PC-3 (cell line): ENCODE measurements around the gene PEPD. TPM values are rescaled to one million over a fixed set of nuclear protein-coding genes. Genes with fewer than 3 reads are reported as not detected.

Source experiments
- ATAC-seq: fragments of 200-7000 bp; cut with Tn5 transposase; 2 replicates; pipeline ENCODE4 v1.9.1; 2020; ENCODE audit warnings: mild to moderate bottlenecking, moderate library complexity
- BruUV-seq: library from RNA; stranded (reverse); fragments of 400-500 nt; replicated peaks from 2 replicates; lab custom pipeline; 2021; lab: Mats Ljungman, UMichigan
- CTCF ChIA-PET: fragments of 300-600 bp; sonication (Branson Sonifier 250); formaldehyde crosslinking; loops from one replicate; lab custom pipeline; 2022; ENCODE audit warnings: antibody characterized with exemption; lab: Charles Lee
- POLR2A ChIA-PET: fragments of 300-600 bp; sonication (Branson Sonifier 250); formaldehyde crosslinking; loops from one replicate; lab custom pipeline; 2022; ENCODE audit warnings: antibody characterized with exemption; ENCODE audit not compliant: unreplicated experiment; lab: Charles Lee
- DNase-seq: peaks from one replicate; pipeline ENCODE4 v3.0.0-alpha.2; 2015
- H2AFZ ChIP-seq: fragments of 300-600 bp; sonication (generic); 2 replicates; pipeline ENCODE4 v1.6.0; 2016; ENCODE audit warnings: antibody characterized with exemption, low read length
- H3F3A ChIP-seq: fragments of 300-600 bp; sonication (generic); one replicate; pipeline ENCODE4 v1.6.0; 2017; ENCODE audit warnings: antibody characterized with exemption, low read length, control low read depth, mild to moderate bottlenecking; ENCODE audit not compliant: unreplicated experiment
- H3K27ac ChIP-seq: fragments of 300-600 bp; sonication (generic); 2 replicates; pipeline ENCODE4 v1.5.1; 2016; ENCODE audit warnings: mild to moderate bottlenecking, low read length
- H3K27me3 ChIP-seq: fragments of 300-600 bp; sonication (generic); 2 replicates; pipeline ENCODE4 v1.6.1; 2016; ENCODE audit warnings: low read length, mixed read lengths
- H3K36me3 ChIP-seq: fragments of 300-600 bp; sonication (generic); 2 replicates; pipeline ENCODE4 v1.6.1; 2016; ENCODE audit warnings: low read depth, mixed run types, low read length, mixed read lengths
- H3K4me1 ChIP-seq: fragments of 300-600 bp; sonication (generic); 2 replicates; pipeline ENCODE4 v1.5.1; 2016; ENCODE audit warnings: low read length; ENCODE audit not compliant: insufficient read depth
- H3K4me2 ChIP-seq: fragments of 300-600 bp; sonication (generic); 2 replicates; pipeline ENCODE4 v1.6.0; 2016; ENCODE audit warnings: low read length
- H3K4me3 ChIP-seq: fragments of 300-600 bp; sonication (generic); 2 replicates; pipeline ENCODE4 v1.5.1; 2016; ENCODE audit warnings: mild to moderate bottlenecking, low read length, mixed read lengths
- H3K79me2 ChIP-seq: fragments of 300-600 bp; sonication (generic); 2 replicates; pipeline ENCODE4 v1.6.1; 2017; ENCODE audit warnings: low read length, mixed read lengths
- H3K9ac ChIP-seq: fragments of 300-600 bp; sonication (generic); 2 replicates; pipeline ENCODE4 v1.6.0; 2016; ENCODE audit warnings: mild to moderate bottlenecking, low read length
- H3K9me2 ChIP-seq: fragments of 300-600 bp; sonication (generic); replicated peaks from 2 replicates; pipeline ENCODE4 v1.6.1; 2016; ENCODE audit warnings: mixed run types, low read length, mixed read lengths
- H3K9me3 ChIP-seq: fragments of 300-600 bp; sonication (generic); 2 replicates; pipeline ENCODE4 v1.6.1; 2016; ENCODE audit warnings: low read length, mixed read lengths
- H4K20me1 ChIP-seq: fragments of 300-600 bp; sonication (generic); 2 replicates; pipeline ENCODE4 v1.6.1; 2016; ENCODE audit warnings: low read length, mixed read lengths
- EZH2 ChIP-seq: fragments of 300-600 bp; sonication (generic); IDR thresholded peaks from one replicate; pipeline ENCODE4 v1.6.1; 2017; ENCODE audit warnings: antibody characterized with exemption, mild to moderate bottlenecking, low read length; ENCODE audit not compliant: unreplicated experiment
- EZH2phosphoT487 ChIP-seq: fragments of 300-600 bp; sonication (generic); IDR thresholded peaks from 2 replicates; pipeline ENCODE4 v1.6.1; 2018; ENCODE audit warnings: mild to moderate bottlenecking, antibody characterized with exemption, low read length, borderline replicate concordance
- intact Hi-C: fragments of 100-400 bp; cut with micrococcal nuclease; formaldehyde crosslinking; loops from 2 replicates; pipeline ENCODE4 v1.9.0; 2023
- total RNA-seq: library from RNA; depleted of rRNA; stranded (reverse); fragments of >200 nt; gene quantifications from 2 replicates; pipeline ENCODE4 v1.2.3, GENCODE V29; 2014
- TF ChIP-seq, protein P1 (sequence below): fragments of 300-600 bp; sonication (generic); conservative IDR thresholded peaks from 2 replicates; pipeline ENCODE4 v1.5.1; 2017; ENCODE audit warnings: antibody characterized with exemption, low read depth, mild to moderate bottlenecking, low read length

PEPD gene
- total RNA-seq, 1 experiment from 2014 or later, result 53.4 TPM

DNA sequence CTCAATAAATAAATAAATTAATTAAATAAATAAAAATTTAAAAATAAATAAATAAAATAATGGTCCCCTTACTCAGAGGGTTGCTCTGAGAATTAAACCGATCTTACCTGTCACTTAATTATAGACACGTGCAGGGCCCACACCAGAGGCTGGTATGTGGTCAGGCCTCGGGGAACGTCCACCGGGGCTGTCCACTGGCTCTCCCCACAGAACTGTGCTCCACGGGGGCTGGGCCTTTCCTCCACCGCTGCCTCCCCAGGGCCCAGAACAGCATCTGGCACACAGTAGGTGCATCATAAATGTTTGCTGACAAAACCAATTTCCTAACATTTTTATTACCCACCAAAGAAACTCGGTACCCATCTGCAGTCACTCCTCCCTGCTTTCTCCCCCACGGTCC, 78.9 kb downstream of the PEPD start:
- ChIA-PET POLR2A (no interaction called here), CTCF (no interaction called here)
- H3K79me2 ChIP-seq, result no peaks in the 10 kb centered on the region

DNA sequence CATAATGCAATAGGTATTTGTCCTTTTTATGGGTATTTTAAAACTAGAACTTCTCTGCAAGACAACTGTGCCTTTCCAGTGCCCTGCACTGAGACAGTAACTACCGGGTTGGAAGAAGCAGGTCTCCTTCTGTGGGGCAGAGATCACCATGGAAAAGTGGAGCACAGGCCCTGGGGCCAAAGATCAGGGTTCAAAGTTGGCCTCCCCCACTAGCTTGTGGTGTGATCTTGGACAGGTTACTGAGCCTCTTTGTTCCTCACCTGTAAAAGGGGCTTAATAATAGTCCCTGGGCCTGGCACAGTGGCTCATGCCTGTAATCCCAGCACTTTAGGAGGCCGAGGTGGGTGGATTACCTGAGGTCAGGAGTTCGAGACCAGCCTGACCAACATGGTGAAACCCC, 79.8 kb downstream of the PEPD start:
- no peak for TF ChIP-seq EZH2
- TF ChIP-seq, protein P1, sequence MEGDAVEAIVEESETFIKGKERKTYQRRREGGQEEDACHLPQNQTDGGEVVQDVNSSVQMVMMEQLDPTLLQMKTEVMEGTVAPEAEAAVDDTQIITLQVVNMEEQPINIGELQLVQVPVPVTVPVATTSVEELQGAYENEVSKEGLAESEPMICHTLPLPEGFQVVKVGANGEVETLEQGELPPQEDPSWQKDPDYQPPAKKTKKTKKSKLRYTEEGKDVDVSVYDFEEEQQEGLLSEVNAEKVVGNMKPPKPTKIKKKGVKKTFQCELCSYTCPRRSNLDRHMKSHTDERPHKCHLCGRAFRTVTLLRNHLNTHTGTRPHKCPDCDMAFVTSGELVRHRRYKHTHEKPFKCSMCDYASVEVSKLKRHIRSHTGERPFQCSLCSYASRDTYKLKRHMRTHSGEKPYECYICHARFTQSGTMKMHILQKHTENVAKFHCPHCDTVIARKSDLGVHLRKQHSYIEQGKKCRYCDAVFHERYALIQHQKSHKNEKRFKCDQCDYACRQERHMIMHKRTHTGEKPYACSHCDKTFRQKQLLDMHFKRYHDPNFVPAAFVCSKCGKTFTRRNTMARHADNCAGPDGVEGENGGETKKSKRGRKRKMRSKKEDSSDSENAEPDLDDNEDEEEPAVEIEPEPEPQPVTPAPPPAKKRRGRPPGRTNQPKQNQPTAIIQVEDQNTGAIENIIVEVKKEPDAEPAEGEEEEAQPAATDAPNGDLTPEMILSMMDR, result no peak
- no peak for TF ChIP-seq EZH2phosphoT487
- Histone ChIP-seq H3F3A (no peaks in the 10 kb centered on the region), H3K9ac (no peak overlapping the region), H3K9me3 (no peaks in the 10 kb centered on the region), H3K27ac (no peak overlapping the region), H2AFZ (no peak overlapping the region), H3K9me2 (no peaks in the 10 kb centered on the region), H3K36me3 (no peaks in the 10 kb centered on the region), H3K4me3 (no peak overlapping the region), H3K4me1 (no peaks in the 10 kb centered on the region), H4K20me1 (no peaks in the 10 kb centered on the region), H3K27me3 (no peaks in the 10 kb centered on the region), H3K79me2 (no peaks in the 10 kb centered on the region), H3K4me2 (no peak overlapping the region)
- no peak for ATAC-seq
- ChIA-PET CTCF (no interaction called here), POLR2A (no interaction called here)
- no peak for DNase-seq
- BruUV-seq, result no TSS peak
- intact Hi-C loops, result no loop called here

More for the DNA sequence above, 78.9 kb downstream of the PEPD start:
- no peaks in the 10 kb centered on the region for H3K9me2 ChIP-seq
- H3K9ac ChIP-seq, result no peak overlapping the region
- intact Hi-C loops, result no loop called here
- no peak overlapping the region for H3K4me2 ChIP-seq
- no peaks in the 10 kb centered on the region for H4K20me1 ChIP-seq
- no peak overlapping the region for H3K27ac ChIP-seq
- ATAC-seq (no peak), DNase-seq (no peak)
- no peaks in the 10 kb centered on the region for H3F3A ChIP-seq
- TF ChIP-seq EZH2, result no peak
- TF ChIP-seq, protein P1, result no peak
- no peak for TF ChIP-seq EZH2phosphoT487
- H2AFZ ChIP-seq, result no peak overlapping the region
- H3K4me3 ChIP-seq, result no peak overlapping the region
- BruUV-seq, result no TSS peak
- no peaks in the 10 kb centered on the region for H3K36me3 ChIP-seq
- no peaks in the 10 kb centered on the region for H3K9me3 ChIP-seq
- no peaks in the 10 kb centered on the region for H3K27me3 ChIP-seq
- H3K4me1 ChIP-seq, result no peaks in the 10 kb centered on the region

DNA sequence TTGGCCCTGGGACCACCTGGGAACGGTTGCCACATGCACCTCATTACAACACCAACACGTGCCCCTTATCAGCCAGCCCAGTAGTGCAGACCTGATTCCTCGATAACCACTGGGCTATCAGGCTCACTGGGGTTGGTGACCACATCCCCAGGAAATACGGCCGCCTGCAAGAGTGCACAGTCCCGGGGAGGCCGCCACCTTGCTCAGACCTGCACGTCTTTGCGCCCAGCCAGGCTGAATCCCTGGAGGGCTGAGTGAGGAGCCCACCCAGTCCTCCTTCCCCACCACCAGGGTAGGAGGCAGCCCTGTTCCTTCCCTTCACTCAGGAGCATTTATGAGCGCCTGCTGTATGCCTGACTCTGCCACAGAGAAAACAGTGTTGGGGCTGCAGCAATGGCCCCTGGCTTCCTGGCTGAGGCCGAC, 80.3 kb downstream of the PEPD start:
- no peak for TF ChIP-seq EZH2
- TF ChIP-seq, protein P1, result no peak
- no peak for TF ChIP-seq EZH2phosphoT487
- Histone ChIP-seq H3K79me2 (no peaks in the 10 kb centered on the region), H3K9me2 (no peaks in the 10 kb centered on the region), H3K4me2 (no peak overlapping the region), H3K27me3 (no peaks in the 10 kb centered on the region), H4K20me1 (no peaks in the 10 kb centered on the region), H3F3A (no peaks in the 10 kb centered on the region), H3K9ac (no peak overlapping the region), H3K36me3 (no peaks in the 10 kb centered on the region), H3K4me3 (no peak overlapping the region), H3K4me1 (no peaks in the 10 kb centered on the region), H2AFZ (no peak overlapping the region), H3K27ac (no peak overlapping the region), H3K9me3 (no peaks in the 10 kb centered on the region)
- intact Hi-C loops, result no loop called here
- BruUV-seq, result no TSS peak
- ChIA-PET CTCF (no interaction called here), POLR2A (no interaction called here)
- DNase-seq (no peak), ATAC-seq (no peak)
